T-helper 17 cell (primary cell): ENCODE results near the gene AFAP1. TPM values are rescaled to one million over a fixed set of nuclear protein-coding genes. Genes with fewer than 3 reads are reported as not detected.

Experiments
- ATAC-seq: fragments of 150-1000 bp; cut with Tn5 transposase; 2 replicates; pipeline ENCODE4 v1.10.0; 2021; ENCODE audit warnings: mild to moderate bottlenecking, moderate library complexity
- DNase-seq, 3 donors: peaks; one replicate each; pipeline versions ENCODE4 v3.0.0 to v3.0.0-alpha.2; 2020 to 2021
- H3K9me3 ChIP-seq: one replicate; pipeline ENCODE4 v1.7.0; 2013; ENCODE audit warnings: low read length, mild to moderate bottlenecking; ENCODE audit not compliant: control insufficient read depth, poor library complexity, severe bottlenecking
- H3K27ac Mint-ChIP-seq: one replicate; pipeline ENCODE4 v1.8.0; 2022; ENCODE audit warnings: mild to moderate bottlenecking, moderate library complexity, mixed read lengths
- H3K27me3 Mint-ChIP-seq: one replicate; pipeline ENCODE4 v1.8.0; 2022; ENCODE audit warnings: mixed read lengths
- H3K36me3 Mint-ChIP-seq: one replicate; pipeline ENCODE4 v1.8.0; 2022; ENCODE audit warnings: low read depth, mixed read lengths
- H3K4me1 Mint-ChIP-seq: one replicate; pipeline ENCODE4 v1.8.0; 2022; ENCODE audit warnings: mild to moderate bottlenecking, mixed read lengths
- H3K4me3 Mint-ChIP-seq: one replicate; pipeline ENCODE4 v1.8.0; 2022; ENCODE audit warnings: mild to moderate bottlenecking, moderate library complexity, mixed read lengths
- total RNA-seq, 4 donors: library from RNA in 2 of 4; stranded (reverse) in 2 of 4; gene quantifications; one replicate each; pipeline ENCODE4 v1.2.3 and lab custom pipeline; 2022 to 2026

Gene AFAP1
- total RNA-seq, 2 donors from 2014 or later, result 17.6 to 26.7 TPM

DNA sequence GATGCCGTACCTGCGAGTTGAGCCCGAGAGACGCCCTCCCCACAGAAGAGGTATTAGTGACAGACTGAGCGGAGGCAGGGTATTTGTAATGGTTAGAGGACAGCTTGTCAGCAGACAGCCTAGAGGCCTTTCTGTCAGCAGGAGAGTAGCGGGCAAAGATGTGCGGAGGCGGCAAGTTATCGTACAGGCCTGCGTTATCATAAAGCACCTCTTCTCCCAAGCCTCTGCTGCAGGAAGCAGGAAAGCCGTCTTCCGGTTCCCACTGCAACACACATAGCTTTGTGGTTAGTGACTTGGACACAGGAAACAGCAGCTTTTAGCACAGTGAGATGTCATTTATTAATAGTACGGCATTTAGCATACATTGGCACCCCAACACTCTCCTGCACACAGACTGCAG, 158.3 kb downstream of the AFAP1 start:
- peaks cover 9% of the 10 kb centered on the region for H3K36me3 Mint-ChIP-seq
- H3K4me1 Mint-ChIP-seq, result peaks cover 49% of the 10 kb centered on the region
- peak overlapping the region; percentile 79 for H3K27ac Mint-ChIP-seq
- peak overlapping the region; percentile 61 for H3K4me3 Mint-ChIP-seq
- peak; percentile 55 for ATAC-seq
- DNase-seq, result no peak
- H3K9me3 ChIP-seq, result no peaks in the 10 kb centered on the region
- H3K27me3 Mint-ChIP-seq, result no peaks in the 10 kb centered on the region

GRCh38 chr4:7780751-7781348, 158.8 kb downstream of the AFAP1 start:
- peaks cover 49% of the 10 kb centered on the region for H3K4me1 Mint-ChIP-seq
- DNase-seq (no peak), ATAC-seq (no peak)
- peak overlapping the region; percentile 61 for H3K4me3 Mint-ChIP-seq
- H3K9me3 ChIP-seq, result no peaks in the 10 kb centered on the region
- peaks cover 9% of the 10 kb centered on the region for H3K36me3 Mint-ChIP-seq
- peak overlapping the region; percentile 79 for H3K27ac Mint-ChIP-seq
- H3K27me3 Mint-ChIP-seq, result no peaks in the 10 kb centered on the region

DNA sequence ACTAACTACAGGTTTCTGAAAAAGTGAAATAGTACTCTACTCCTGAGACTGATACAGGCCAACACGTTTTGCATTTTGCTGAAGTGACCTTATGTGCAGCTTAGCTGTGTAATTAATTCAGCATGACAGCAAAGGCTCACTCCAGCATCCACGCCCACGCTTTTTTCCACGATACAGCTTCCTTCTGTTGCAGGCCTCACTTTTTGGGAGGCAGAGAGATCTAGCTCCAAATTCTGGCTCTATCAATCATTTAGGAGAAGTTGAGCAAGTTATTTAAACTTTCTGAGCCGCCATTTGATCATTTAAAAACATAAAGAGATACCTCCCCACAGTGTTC, 160.3 kb downstream of the AFAP1 start:
- H3K4me3 Mint-ChIP-seq, result no peak overlapping the region

DNA sequence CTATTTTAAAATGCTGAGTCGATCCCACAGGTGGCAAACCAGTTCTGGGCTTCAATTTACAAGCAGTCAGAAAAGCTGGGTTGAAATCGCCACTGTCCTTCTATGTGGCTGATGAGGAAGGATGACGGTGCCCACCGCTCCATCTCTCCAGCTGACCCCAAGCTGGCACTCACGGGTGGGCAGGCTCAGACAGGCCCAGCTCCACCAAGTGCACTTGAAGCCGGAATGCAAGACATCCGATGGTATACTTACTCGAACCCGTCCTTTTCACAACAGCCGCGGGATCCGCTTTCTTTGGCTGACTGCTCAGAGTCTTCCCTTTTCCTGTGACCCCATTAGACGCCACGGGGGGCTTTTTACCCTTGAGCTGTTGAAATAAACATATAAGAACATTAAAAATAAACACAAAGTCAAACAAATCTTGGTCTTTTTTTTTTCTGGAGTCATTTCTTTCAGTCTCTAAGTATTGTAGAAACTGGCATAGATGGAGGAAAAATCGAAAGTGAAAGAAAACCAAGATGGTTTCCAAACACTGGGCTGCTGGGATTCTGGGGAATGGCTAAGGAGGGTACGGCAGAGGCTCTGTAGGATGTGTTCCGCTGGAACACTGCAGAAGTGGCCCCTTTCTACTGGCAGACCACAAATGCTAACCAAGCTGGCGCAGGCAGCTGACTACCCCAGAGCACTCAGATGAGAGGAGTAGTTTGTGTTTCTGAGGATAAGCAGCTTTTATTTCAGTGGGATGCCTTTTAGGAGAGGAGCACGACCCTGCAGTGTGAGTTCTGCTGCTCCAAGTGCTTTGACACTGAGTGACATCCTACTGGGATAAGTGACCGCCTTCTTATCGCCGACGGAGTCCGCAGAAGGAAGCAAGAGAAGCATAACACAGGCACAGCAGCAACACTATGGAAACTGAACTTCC, 160.9 kb downstream of the AFAP1 start:
- peaks cover 13% of the 10 kb centered on the region for H3K36me3 Mint-ChIP-seq
- H3K4me3 Mint-ChIP-seq, result peak overlapping the region; percentile 57
- H3K4me1 Mint-ChIP-seq, result peaks cover 38% of the 10 kb centered on the region
- H3K9me3 ChIP-seq, result no peaks in the 10 kb centered on the region
- DNase-seq (no peak), ATAC-seq (no peak)
- no peaks in the 10 kb centered on the region for H3K27me3 Mint-ChIP-seq
- H3K27ac Mint-ChIP-seq, result peak overlapping the region; percentile 79

More for the DNA sequence above, 160.3 kb downstream of the AFAP1 start:
- no peaks in the 10 kb centered on the region for H3K9me3 ChIP-seq
- H3K36me3 Mint-ChIP-seq, result peaks cover 12% of the 10 kb centered on the region
- H3K27ac Mint-ChIP-seq, result no peak overlapping the region
- H3K4me1 Mint-ChIP-seq, result peaks cover 41% of the 10 kb centered on the region
- no peaks in the 10 kb centered on the region for H3K27me3 Mint-ChIP-seq
- DNase-seq (no peak), ATAC-seq (no peak)

- ATAC-seq (no peak), DNase-seq (no peak)
- no peaks in the 10 kb centered on the region for H3K9me3 ChIP-seq
- Mint-ChIP-seq H3K4me3 (no peak overlapping the region), H3K4me1 (peaks cover 32% of the 10 kb centered on the region), H3K36me3 (peaks cover 15% of the 10 kb centered on the region), H3K27ac (no peak overlapping the region), H3K27me3 (no peaks in the 10 kb centered on the region)
These were observed 161.7 kb downstream of the AFAP1 start for GRCh38 chr4:7777871-7778509.

DNA sequence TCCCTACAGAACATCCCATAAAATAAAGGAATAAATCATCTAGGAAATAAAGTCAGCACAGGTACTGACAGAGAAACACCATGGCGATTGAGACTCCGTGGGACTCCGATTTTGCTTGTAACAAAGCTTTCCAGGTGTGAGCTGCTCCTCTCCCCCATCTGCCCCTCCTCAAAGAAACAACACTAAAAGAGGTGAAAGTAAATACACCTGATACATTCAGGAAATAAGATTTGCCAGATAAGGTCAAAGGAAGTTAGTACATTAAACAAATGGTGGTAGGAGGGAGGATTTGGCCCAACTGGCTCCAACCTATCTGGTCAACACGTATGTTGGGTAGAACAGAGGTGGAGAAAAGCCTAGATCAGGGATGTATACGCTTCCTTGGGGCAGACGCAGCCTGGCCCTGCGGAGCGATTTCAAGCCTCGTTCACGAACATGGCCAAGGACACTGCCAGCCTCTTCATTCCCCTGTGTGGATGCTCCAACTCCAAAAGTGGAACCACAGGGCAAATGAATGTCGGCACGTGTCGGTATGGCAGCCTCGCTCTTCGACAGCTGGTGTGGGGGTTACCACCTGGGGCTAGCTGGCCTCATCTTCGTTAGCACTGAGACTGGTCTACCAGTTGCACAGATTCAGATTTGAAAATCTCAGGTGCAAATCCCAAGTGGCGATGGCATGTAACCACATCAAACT, 162.5 kb downstream of the AFAP1 start:
- H3K36me3 Mint-ChIP-seq, result peaks cover 15% of the 10 kb centered on the region
- DNase-seq, result no peak

GRCh38 chr4:7775396-7775795, 164.3 kb downstream of the AFAP1 start:
- DNase-seq (no peak), ATAC-seq (no peak)
- Mint-ChIP-seq H3K27ac (peak overlapping the region; percentile 60), H3K4me1 (peaks cover 26% of the 10 kb centered on the region), H3K27me3 (no peaks in the 10 kb centered on the region), H3K36me3 (peaks cover 13% of the 10 kb centered on the region), H3K4me3 (no peak overlapping the region)
- H3K9me3 ChIP-seq, result no peaks in the 10 kb centered on the region

More for the DNA sequence above, 162.5 kb downstream of the AFAP1 start:
- no peaks in the 10 kb centered on the region for H3K9me3 ChIP-seq
- ATAC-seq, result no peak
- Mint-ChIP-seq H3K4me1 (peaks cover 27% of the 10 kb centered on the region), H3K4me3 (no peak overlapping the region), H3K27ac (no peak overlapping the region), H3K27me3 (no peaks in the 10 kb centered on the region)

DNA sequence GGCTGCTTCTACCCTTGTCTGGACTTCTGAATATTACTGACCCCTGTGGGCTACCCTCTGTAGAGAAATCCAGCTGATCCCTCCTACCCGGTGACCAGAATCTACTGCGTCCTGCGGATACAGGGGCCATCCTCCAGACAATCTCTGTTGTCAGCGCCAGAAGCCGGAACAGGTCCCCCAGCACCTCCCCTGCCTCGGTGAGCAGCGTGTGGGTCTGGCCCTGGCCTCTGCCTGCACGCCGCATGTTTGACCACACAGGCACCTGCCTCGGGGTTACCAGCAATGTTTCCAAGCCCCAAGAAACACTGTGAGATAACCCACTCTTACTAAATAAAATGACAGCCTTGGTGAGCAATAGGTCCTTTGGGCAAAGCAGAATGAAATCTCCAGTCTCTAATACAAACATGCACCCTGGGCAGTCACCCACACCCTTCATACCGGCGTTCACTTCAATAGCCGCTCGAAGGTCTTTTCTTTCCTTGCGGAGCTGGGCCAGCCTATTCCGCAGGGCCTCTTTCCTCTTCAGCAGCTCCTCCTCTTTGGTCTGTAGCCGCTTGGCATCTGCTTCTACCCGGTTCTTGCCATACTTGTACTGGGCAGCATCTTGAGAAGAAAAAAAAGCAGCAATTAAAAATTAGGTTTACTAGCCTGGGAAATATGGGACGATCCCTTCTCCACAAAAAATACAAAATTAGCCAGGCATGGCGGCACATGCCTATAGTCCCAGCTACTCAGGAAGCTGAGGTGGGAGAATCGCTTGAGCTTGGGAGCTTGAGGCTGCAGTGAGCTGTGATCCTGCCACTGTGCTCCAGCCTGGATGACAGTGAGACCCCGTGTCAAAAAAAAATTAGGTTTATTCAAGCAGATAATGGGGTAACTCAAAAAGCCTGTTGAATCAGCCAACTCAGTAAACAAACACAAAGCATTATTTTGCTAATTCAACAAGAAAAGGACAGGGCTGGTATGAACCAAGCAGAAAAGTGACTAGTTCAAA, 165.1 kb downstream of the AFAP1 start:
- H3K4me1 Mint-ChIP-seq, result peaks cover 28% of the 10 kb centered on the region
- H3K9me3 ChIP-seq, result no peaks in the 10 kb centered on the region
- DNase-seq (no peak), ATAC-seq (no peak)
- H3K27me3 Mint-ChIP-seq, result no peaks in the 10 kb centered on the region
- H3K36me3 Mint-ChIP-seq, result peaks cover 13% of the 10 kb centered on the region
- peak overlapping the region; percentile 60 for H3K27ac Mint-ChIP-seq
- H3K4me3 Mint-ChIP-seq, result no peak overlapping the region

- Mint-ChIP-seq H3K36me3 (peaks cover 13% of the 10 kb centered on the region), H3K27ac (peak overlapping the region; percentile 87), H3K4me1 (peaks cover 23% of the 10 kb centered on the region), H3K4me3 (no peak overlapping the region), H3K27me3 (no peaks in the 10 kb centered on the region)
- DNase-seq (no peak), ATAC-seq (no peak)
- no peaks in the 10 kb centered on the region for H3K9me3 ChIP-seq
These were observed 166.1 kb downstream of the AFAP1 start for GRCh38 chr4:7773401-7774180.

DNA sequence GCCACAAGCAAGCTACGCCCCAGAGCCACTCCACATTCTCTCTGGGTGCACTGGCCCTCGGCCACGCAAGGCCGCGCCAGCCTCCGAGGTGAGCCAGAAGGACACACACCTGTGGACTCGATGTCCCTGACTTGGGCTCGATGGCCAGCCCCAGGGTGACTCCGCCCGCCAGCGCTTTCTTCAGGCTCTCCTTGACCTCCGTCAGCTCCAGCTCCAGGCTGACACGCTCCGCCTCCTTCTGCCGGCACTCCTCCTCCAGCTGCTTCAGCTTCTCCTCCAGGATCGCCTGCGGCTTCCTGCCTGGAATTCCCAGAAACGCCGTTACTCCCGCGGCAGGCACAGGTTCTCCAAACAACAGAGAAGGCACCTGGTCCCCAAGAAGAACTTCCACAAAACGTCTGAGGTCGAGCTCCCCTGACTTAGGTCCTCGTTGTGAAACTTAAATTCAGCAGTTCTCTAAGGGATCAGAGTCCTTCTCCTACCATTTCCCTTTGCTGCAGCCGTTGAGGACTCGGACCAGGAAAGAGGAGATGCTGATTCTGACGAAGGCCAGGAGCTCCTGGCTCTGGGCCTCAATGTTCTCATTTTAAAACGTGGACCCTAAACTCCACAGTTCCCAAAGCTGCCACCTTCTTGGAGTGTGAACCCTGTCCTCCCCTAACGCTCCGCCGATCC, 166.8 kb downstream of the AFAP1 start:
- H3K27ac Mint-ChIP-seq, result peak overlapping the region; percentile 87
- H3K9me3 ChIP-seq, result no peaks in the 10 kb centered on the region
- ATAC-seq (no peak), DNase-seq (no peak)
- H3K4me1 Mint-ChIP-seq, result peaks cover 23% of the 10 kb centered on the region
- H3K27me3 Mint-ChIP-seq, result no peaks in the 10 kb centered on the region
- H3K4me3 Mint-ChIP-seq, result no peak overlapping the region
- peaks cover 13% of the 10 kb centered on the region for H3K36me3 Mint-ChIP-seq
